HG02571 (cell line): ENCODE measurements around the gene CCM2L.

Experiments used
- ATAC-seq: cut with Tn5 transposase; IDR thresholded peaks from one replicate; pipeline ENCODE4 v1.9.1; 2021; ENCODE audit warnings: mild to moderate bottlenecking, moderate library complexity; ENCODE audit not compliant: unreplicated experiment

The CCM2L gene

DNA sequence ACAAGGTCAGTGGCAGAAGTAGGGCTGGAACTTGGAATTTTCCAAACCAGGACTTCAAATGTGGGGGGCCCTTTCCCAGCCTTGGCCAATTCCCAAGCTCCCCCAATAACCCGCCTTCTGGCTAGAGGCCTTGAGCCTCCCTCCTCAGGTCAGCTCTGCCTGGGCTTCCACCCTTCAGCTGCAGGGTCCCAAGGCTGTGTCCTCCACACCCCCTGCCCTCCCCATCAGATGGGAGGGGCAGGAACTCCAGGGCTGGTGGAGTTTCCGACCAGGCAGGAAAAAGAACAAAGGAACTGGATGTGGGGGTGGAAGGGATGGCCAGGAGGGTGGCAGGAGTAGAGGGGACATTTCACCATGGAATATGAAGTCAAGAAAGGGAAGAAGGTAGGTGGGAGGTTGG, at the start of gene CCM2L:
Gene CCM2L (plus strand): TSS at position 338 of the 400 bp plus-strand sequence. CDS start 17 bp downstream, at position 355.
- no peak for ATAC-seq

DNA sequence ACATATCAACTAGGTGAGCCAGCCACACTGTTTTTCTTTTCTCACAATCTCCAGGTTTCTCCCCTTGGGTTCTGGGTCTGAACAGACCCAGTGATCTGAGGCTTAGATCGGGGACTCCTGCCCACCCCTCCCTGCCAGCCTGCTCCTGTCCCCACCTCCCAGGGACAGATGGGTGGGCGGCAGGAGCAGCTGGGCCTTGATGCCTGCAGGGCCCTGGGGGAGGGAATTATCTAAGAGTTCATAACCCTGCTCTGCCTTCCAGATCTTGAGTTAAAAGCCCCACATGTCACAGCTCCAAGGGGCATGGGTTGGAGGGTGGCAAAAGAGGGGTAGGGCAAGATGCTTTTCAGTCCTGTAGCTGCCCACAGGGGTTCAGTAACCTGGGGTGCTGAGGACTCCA, 47.5 kb upstream of the CCM2L start:
- no peak for ATAC-seq

DNA sequence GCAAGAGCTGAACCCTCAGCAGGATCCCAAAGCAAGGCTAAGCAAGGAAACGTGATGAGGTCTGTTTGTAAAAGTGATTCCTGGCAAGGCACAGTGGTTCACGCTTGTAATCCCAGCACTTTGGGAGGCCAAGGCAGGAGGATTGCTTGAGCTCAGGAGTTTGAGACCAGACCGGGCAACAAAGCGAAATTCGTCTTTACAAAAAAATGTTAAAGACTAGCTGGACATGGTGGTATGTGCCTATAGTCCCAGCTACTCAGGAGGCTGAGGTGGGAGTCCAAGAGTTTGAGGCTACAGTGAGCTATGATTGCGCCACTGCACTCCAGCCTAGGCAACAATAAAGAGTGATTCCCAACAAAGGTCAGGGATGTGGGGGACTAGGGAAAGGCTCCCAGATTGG, 46.3 kb upstream of the CCM2L start:
- ATAC-seq, result no peak

DNA sequence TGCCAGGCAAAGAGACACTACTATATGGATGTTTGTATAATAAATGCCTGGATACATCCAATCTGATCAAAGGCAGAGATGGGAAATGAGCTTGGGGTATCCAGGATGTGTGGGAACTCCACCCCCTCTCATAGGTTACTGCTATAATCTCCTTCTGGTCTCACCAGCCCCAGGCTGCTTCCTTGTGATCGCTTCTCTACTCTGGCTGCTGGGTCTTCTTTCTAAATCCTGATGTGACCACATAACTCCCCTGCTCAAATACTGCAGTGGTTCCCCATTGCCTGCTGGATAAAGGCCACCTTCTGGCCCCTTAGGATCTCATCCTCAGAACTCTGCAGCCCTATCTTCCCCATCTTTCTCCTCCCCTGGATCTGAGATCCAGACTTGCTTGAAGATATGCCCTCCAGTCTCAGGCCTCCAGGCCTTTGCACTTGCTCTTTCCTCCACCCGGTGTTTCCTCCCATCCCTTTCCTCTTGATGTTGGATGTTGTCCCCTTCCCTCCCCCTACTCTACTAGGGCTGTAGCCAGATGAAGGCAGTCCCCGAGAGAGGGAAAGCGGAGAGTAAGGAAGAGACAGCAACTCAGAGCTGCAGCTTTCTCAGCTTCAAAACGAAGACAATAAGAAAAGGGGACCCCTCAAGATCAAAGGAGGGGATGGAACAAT, 43.1 kb upstream of the CCM2L start:
- ATAC-seq, result no peak

DNA sequence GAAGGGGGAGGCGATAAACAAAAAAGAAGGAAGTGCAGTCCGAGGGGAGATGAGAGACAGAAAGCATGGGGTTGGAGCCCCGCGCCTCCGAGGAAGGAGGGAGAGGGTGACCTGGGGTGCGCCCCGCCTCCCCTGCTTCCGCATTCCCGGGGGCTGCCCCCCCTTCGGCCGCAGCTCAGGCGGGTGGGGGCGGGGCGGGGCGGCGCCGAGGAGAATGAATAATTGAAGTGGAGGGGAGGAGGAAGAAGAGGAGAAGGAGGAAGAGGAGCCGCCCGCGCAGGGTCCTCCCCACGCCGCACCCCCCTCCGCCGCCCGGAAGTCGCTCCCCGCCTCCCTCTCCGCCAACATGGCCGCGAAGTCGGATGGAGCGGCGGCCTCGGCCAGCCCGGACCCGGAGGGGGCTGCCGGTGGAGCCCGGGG, 42.4 kb upstream of the CCM2L start, which contains the start of gene XKR7:
Gene XKR7 (plus strand): TSS at position 322 of the 420 bp plus-strand sequence. CDS start 25 bp downstream, at position 347.
- no peak for ATAC-seq

DNA sequence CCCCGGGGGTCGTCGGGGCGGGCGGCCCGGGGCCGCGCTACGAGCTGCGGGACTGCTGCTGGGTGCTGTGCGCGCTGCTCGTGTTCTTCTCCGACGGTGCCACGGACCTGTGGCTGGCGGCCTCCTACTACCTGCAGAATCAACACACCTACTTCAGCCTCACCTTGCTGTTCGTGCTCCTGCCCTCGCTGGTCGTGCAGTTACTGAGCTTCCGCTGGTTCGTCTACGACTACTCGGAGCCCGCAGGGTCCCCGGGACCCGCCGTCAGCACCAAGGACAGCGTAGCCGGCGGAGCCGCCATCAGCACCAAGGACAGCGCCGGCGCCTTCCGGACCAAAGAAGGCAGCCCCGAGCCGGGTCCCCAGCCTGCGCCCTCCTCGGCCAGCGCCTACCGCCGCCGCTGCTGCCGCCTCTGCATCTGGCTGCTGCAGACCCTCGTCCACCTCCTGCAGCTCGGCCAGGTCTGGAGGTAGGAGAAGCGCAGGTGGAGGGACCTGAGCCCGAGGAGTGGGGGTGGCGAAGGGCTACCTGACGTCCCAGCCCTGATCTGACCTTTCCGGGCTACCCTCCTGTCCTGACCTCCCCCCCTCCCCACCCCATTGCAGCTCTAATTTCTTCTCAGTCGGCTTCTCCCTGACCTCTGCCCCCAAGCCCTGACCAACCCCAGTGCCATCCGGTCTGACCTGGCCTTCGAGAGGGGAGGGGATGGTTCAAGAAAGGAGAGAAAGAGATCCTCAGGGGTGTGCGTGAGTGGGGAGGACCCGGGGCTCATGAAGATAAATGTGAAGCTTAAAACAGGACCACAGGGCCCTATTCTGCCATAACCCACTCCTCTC, 41.7 kb upstream of the CCM2L start:
- no peak for ATAC-seq

DNA sequence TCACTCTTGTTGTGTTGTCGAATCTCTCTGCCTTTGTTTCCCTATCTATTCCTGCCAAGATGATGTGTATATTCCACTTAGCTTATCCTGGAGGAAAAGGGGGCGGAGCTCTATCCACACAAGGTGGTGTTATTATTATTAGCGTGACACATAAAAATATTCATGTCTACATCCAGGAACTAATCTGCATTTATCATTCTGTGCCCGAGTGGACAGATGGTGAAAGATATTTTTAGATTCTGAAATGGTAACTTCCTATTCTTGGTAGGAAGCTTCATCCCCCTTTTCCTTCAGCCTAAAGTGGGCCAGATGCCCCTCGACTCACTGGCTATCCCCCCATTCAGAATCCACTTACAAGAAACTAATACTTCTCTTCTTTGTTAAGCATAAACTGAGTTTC, 40.2 kb upstream of the CCM2L start:
- no peak for ATAC-seq

DNA sequence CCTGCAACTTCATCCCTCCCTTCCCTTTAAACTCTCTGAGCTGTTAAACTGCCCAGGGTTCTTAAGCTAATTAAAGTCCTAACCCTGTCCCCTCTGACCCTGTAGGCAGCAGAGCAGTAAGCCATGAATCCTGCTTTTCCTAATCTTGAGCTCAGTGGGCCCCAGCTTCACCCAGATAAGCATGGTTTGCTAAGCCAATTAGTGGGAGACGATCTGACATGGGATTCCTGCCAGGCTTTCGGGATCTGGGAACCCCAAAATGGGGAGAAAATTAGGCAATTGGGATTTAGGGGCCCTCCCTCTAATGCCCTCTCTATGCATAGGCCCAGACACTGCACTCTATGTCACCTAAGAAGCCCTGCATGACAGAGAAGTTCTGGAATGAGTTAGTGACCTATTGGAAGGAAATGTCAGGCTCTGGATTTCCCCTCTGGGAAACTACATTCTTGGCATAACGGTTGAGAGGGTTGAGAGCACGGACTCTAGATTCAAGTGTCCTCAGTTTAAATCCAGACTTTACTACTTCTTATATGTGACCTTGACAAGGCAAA, 37.7 kb upstream of the CCM2L start:
- no peak for ATAC-seq

DNA sequence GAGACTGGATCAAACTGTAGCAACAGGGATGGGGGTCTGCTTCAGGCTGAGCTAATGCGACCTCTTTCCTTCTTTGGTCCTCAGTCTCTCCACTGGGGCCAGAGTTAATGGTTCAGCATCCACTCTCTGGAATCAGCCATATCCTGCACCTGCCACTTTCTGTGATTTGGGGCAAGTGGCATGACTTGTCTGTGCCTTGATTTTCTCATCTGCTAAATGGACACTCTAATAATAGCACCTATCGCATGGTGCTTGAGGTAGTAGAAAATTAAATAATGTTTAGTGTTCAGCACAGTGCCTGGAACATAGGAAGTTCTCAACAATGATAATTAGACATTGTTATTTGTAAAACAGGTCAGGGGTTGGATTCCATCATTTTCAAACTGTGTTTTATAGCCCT, 35.9 kb upstream of the CCM2L start:
- no peak for ATAC-seq

DNA sequence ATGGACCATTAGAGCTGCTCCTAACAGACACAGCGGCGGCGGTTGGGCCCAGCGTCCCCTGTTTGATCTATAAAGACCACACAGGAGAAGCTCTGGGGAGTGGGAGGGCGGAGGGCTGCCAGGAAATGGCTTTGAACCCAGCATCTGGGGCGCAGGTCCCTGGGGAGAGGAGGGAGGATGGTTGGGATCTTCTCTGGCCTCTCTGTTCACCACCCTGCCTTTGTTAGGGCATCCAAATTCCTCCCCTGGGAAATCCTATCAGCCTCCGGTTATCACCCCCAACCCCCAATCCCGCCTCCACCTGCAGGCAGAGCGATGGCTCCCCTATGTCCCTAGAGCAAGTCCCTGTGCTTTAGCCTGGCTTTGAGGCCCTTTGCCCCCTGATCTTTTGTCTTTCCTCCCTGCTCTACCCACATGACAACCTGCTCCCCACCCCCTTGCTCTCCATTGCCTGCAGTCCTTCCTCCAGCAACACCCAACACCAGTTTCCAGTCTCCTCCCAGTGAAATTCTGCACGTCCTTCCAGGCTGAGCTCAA, 35.2 kb upstream of the CCM2L start:
- ATAC-seq, result no peak

DNA sequence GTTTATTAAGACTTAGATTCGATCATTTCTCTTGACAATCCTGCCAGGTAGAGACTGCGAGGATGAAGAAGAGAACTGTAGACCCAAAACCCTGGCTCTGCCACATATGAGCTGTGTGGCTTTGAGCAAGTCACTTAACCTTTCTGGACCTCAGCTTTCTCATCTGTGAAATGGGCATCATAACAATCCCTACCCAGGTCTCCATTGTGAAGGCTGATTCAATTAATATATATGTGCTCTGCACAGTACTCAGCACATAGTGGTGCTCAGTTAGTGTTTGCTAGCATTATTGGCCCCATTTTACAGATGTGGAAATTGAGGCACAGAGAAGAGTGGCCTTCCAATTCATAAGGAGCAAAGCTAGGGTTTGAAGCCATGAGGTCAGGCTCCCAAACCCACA, 34.4 kb upstream of the CCM2L start:
- ATAC-seq, result no peak

DNA sequence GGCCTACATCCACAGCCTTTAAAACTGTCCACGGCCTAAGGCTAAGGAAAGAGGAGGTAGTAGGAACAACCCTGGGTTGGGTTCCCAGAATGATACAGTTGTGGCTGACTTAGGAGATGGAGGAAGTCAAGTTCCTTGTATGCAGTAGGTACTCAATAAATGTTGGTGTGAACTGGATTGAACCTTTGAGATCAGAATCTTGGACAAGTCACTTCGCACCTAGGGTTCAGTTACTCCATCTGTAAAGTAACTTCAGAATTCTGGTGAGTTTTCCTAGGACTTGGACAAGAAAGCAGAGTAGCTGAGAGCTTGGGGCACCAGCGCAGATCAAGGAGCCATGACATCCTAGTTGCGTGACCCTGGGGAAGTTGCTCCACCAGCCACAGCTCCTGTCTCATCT, 33.2 kb upstream of the CCM2L start:
- no peak for ATAC-seq

DNA sequence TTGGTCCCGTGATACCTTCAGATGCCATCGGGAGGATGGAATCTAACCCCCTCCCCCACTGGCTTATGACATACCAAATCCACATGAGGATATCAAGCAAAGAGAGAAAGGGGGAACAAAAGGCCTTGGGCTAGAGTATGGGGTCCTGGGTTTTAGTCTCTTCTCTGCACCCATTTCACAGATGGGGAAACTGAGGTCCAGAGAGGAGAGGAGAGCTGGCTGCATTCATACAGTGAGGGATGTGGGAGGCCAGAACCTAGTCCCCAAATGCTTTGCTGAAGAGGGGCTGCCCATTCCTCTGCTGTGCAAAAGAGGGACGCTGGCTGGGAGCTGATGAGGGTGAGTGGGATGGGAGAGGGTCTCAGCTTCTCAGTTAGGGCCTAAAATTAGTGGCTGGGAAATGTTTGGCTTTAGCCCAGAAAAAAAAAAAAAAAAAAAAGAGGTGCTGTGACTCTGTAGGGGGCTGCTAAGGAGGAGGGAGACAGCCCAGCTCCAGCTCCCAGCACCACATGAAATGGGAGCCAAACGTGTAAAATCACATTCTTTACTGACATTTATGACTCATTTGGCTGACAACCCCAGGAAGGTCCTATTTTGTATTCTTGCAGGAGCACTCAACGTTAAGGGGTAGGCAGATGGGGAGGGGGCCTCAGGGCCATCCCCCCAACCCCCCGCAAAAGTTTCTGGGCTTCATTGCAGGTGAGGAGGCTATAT, 30.4 kb upstream of the CCM2L start:
- ATAC-seq, result no peak

DNA sequence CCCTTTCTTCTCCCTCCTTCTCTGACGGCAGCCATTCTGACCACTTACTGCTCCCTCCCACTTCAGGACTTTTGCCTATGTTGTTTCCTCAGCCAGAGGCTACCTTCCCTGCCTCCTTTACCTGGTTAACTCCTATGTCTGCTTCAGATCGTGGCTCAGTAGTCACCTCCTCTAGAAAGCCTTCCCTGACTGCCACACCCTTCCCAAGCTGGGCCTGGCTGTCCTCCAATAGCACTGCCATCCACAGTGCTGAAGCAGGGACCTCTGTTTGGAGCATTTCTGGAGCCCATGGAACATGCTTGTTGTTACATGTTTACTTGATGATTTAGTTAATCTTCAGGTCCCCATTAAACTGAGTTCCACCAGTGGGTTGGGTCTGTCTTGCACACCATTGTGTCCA, 28.5 kb upstream of the CCM2L start:
- no peak for ATAC-seq

DNA sequence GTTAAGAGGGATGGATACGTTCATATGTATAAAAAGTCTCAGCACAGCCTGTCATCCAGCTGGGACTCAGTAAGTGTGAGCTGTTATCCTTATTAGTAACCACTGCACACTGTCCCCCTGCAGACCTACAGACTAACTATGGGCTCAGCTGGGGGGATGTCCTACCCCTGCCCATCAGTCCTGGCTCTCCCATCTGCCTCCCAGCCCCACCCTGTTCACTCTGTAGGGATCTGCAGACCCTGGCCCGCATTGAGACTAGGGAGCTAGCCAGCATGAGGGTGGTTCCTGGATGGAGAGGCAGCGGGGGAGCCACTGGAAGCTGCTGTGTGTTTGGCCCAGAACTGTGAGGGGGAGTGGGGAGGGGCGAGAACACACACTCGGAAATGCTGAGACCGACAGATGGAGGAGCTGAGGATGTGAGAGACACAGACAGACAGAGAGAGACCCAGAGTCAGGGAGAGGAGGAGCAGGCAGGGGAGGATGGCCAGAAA, 25.2 kb upstream of the CCM2L start:
- no peak for ATAC-seq

DNA sequence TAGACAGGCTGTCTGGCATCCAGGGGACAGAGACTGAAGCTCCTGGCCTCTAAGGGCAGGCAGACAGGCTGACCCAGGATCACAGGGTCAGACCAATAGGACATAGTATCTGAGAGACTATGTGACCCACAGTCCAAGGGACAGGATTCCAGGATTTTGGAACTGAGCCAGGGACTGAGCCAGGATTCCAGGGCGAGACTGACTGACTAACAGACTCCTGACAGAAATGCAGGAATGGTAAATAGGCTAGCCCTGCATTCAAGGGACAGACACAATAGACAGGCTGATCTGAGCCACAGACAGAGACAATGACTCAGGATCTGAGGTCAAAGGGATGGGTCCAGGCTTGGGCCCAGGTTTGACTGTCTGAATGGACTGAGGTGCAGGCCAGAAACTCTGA, 22.5 kb upstream of the CCM2L start:
- ATAC-seq, result no peak

DNA sequence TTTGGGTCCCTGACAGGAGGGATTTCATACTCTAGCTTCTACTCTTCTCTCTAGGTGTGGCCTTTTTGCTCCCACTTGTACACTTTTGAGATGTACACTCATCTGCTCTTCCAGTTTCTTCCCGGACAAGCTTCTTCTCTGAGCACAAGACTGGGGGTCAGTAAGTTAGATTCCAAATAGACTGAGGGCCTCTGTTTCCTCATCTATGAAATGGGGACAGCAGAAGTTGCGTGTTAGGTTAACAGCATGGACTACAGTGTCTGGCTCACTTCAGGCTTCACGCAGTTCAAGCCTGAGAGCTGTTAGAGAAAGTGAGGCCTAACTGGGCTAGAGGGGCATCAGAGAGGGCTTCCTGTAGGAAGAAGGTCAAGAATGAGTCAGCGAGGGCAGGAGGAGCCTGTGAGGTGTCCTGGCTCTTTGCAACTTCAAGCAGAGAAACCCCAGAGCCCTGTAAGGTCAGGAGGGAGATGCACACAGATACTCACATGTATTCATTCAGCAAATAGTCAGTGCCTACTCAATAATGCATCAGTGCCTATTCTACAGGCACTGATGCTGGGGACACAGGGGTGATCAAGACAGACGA, 21.7 kb upstream of the CCM2L start:
- no peak for ATAC-seq

DNA sequence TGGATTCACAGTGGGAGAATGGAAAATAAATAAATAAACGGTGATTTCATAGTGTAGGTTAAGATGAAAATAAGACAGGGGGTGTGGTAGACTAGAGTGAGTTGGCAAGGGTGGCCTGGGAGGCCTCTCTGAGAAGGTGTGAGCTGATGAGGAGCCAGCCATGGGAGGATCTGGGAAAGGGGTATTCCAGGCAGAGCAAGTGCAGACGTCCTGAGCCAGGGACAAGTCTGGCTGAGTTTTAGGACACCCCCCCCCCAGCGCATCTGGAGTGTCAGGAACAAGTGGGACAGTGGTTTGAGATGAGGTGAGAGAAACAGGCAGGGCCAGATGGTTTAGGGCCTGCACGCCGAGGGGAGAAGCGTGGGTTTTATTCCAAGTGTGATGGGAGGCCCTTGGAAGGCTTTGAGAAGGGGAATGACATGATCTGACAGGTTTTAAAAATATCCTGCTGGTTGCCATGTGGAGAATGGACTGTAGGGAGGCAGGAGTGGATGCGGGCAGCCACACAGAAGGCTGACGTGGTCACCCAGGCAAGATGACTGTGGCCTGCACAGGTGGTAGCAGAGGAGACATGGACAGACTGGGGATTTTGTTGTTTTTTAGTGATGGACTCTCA, 21.1 kb upstream of the CCM2L start:
- no peak for ATAC-seq

DNA sequence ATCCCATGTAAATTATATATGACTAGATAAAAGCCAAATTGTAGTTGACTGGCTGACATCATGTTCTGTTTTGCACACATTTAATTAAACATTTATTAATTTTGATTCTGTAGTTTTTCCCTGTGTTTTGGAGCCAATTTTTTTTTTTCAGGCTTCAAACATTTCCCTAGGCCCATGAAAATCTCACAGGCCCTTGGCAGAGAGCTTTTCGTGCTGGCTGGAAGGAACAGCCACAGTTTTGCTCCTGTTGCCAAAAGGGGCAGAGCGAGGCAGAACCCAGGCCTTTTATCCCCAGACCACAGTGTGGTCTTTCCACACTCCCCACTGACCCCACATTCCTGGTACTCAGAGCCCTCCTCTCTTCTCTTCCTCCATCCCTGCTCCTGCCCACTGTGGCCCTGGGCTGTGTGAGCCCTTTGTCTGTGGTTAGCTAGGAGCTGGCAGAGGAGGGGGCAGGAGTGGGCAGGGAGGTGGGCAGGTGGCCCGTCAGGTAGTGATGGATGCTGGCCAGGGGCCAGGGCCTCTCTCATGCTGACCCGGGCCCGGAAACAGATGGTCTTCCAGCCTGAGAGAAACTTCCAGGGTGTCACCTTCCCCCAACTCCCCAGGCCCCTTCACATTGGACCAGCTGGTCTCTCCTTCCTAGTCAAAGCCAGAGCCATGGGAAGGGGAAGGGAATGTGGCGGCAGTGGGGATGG, 19.4 kb upstream of the CCM2L start:
- no peak for ATAC-seq

DNA sequence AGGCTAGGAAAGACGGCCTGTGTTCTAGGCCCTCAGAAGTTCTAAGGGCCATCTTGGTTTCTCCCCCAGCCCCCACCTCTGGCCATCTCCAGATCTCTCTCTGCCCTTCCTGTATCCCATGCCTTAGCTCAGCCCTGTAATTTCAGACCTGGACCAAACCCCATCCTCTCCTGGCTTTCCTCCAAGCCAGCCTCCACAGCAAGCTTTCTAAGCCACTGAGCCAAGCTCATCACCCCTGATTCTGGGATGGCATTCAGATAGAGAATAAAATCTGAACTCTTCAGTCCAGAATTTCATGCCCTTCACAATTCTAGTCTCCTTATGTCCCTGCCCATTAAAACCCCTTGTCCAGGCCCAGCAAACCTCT, 18.9 kb upstream of the CCM2L start:
- ATAC-seq, result no peak
